Right lobe of liver (tissue), 4 donors: ENCODE data around the gene PRELID2.

Experiments used
- POLR2A ChIP-seq: fragments of 450-650 bp; IDR thresholded peaks from one replicate; pipeline ENCODE4 v1.6.1; 2017; ENCODE audit warnings: antibody characterized with exemption, mild to moderate bottlenecking
- TF ChIP-seq, protein P1 (sequence below), 4 donors: fragments of 200-600 bp in 3 of 4; fragments of 450-650 bp in 1 of 4; IDR thresholded peaks; one replicate each; pipeline versions ENCODE4 v1.5.1 to v1.8.0; 2016 to 2022; ENCODE audit warnings: antibody characterized with exemption in 4 of 4, mild to moderate bottlenecking in 2 of 4
- donor health status: DM: no; HTN: no; CAD: no.
- donor health status: DM: no; HTN: no; CAD: no.
- donor health status: DM: no; HTN: yes; CAD: no.

- TF ChIP-seq, protein P1, sequence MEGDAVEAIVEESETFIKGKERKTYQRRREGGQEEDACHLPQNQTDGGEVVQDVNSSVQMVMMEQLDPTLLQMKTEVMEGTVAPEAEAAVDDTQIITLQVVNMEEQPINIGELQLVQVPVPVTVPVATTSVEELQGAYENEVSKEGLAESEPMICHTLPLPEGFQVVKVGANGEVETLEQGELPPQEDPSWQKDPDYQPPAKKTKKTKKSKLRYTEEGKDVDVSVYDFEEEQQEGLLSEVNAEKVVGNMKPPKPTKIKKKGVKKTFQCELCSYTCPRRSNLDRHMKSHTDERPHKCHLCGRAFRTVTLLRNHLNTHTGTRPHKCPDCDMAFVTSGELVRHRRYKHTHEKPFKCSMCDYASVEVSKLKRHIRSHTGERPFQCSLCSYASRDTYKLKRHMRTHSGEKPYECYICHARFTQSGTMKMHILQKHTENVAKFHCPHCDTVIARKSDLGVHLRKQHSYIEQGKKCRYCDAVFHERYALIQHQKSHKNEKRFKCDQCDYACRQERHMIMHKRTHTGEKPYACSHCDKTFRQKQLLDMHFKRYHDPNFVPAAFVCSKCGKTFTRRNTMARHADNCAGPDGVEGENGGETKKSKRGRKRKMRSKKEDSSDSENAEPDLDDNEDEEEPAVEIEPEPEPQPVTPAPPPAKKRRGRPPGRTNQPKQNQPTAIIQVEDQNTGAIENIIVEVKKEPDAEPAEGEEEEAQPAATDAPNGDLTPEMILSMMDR (IDR thresholded peaks at IDR 0.05), result no peak
- no peak for TF ChIP-seq POLR2A
Measured at GRCh38 chr5:145800181-145800580, 35.0 kb downstream of the PRELID2 start.
